Measurements from ENCODE around the gene ARG1. TPM values are rescaled to one million over a fixed set of nuclear protein-coding genes. Genes with fewer than 3 reads are reported as not detected.

Gene ARG1
- total and polyA plus RNA-seq, 2 of the 4 experiments (the other 2 are of a cell fraction), result not detected

- no peak overlapping the region for H4K8ac ChIP-seq (ENCODE audit: low read depth in 2 of 2, low read length in 2 of 2)
- dilution Hi-C loops (cut with HindIII; ENCODE audit: low sequenced_read_pairs, unreplicated experiment) (no loop called here), in situ Hi-C loops (cut with MboI; ENCODE audit: low sequenced_read_pairs) (no loop called here), intact Hi-C loops (cut with micrococcal nuclease) (no loop called here)
- no peak overlapping the region for H2BK15ac ChIP-seq (ENCODE audit: low read depth, low read length)
- ATAC-seq (ENCODE audit: low read depth), result no peak
- H2BK5ac ChIP-seq (ENCODE audit: low read depth, low read length, poor library complexity, severe bottlenecking), result no peak overlapping the region
- H2AK5ac ChIP-seq (ENCODE audit: low read depth, low read length), result no peak overlapping the region
- H2AK9ac ChIP-seq (replicated peaks; ENCODE audit: low read depth, low read length, poor library complexity), result no peak overlapping the region
- DNase-seq, result no peak
- BruUV-seq (replicated peaks), result no TSS peak
- no peaks in the 10 kb centered on the region for H3K4me1 ChIP-seq (ENCODE audit: control insufficient read depth, insufficient read depth, low read length)
- H3K27me3 ChIP-seq (ENCODE audit: control insufficient read depth, insufficient read depth, low read length), result no peaks in the 10 kb centered on the region; the same call in 1 of the 2 replicates
- TF ChIP-seq ELK1 (IDR thresholded peaks at IDR 0.05; ENCODE audit: borderline replicate concordance, low read depth, low read length) (no peak), FOS (IDR thresholded peaks at IDR 0.05; ENCODE audit: low read depth, low read length) (no peak), RFX5 (IDR thresholded peaks at IDR 0.05; ENCODE audit: low read depth, low read length) (no peak), MXI1 (IDR thresholded peaks at IDR 0.05; ENCODE audit: borderline replicate concordance, low read depth, low read length) (no peak), MAFK (IDR thresholded peaks at IDR 0.05; ENCODE audit: low read depth, low read length) (no peak), CHD1 (IDR thresholded peaks at IDR 0.05; ENCODE audit: low read depth, low read length) (no peak), NFE2L2 (IDR thresholded peaks at IDR 0.05; ENCODE audit: low read depth, low read length) (no peak), CEBPB (IDR thresholded peaks at IDR 0.05; ENCODE audit: low read depth, low read length) (no peak), POLR2A (IDR thresholded peaks at IDR 0.05; ENCODE audit: low read depth, low read length) (no peak), RCOR1 (IDR thresholded peaks at IDR 0.05; ENCODE audit: insufficient replicate concordance, low read length) (no peak), CTCF (conservative IDR thresholded peaks at IDR 0.05; ENCODE audit: low read depth, low read length) (no peak)
- H3K27ac ChIP-seq (ENCODE audit: insufficient read depth, low read length), result no peak overlapping the region
- H2AFZ ChIP-seq (replicated peaks; ENCODE audit: low read length, poor library complexity), result peak overlapping the region; percentile 48
- H3K4me3 ChIP-seq (ENCODE audit: insufficient read depth, low read depth, low read length), result no peak overlapping the region
- H3K9me3 ChIP-seq (ENCODE audit: control insufficient read depth, insufficient read depth, low read length), result no peaks in the 10 kb centered on the region
- H2BK120ac ChIP-seq (ENCODE audit: low read depth, low read length), result no peak overlapping the region
- no peaks in the 10 kb centered on the region for H3K36me3 ChIP-seq (ENCODE audit: control insufficient read depth, insufficient read depth, low read length)
- H3K4me2 ChIP-seq (ENCODE audit: low read depth, low read length), result no peak overlapping the region
- H3K23ac ChIP-seq (ENCODE audit: low read depth, low read length), result no peak overlapping the region
- H3K14ac ChIP-seq (replicated peaks; ENCODE audit: low read depth, low read length), result no peak overlapping the region
- WGBS, 2 experiments (ENCODE audit: extremely low coverage in 2 of 2, insufficient read length in 1 of 2), result no CpG with 5 or more reads among the region's 4 CpGs
- no peak overlapping the region for H2BK20ac ChIP-seq (ENCODE audit: low read depth, low read length)
- H3K56ac ChIP-seq (ENCODE audit: extremely low read depth, insufficient read depth, low read length), result no peak overlapping the region
- ChIA-PET CTCF (no interaction called here), POLR2A (ENCODE audit: unreplicated experiment) (no interaction called here)
- no peaks in the 10 kb centered on the region for H4K20me1 ChIP-seq (ENCODE audit: insufficient read depth, low read length)
- no peak overlapping the region for H3K4ac ChIP-seq (ENCODE audit: low read depth, low read length)
- no peaks in the 10 kb centered on the region for H3K9me1 ChIP-seq (ENCODE audit: insufficient read depth, low read length)
- no peak overlapping the region for H3K18ac ChIP-seq (ENCODE audit: low read depth, low read length)
- H3K79me1 ChIP-seq (ENCODE audit: low read depth in 1 of 2, low read length in 2 of 2), result no peaks in the 10 kb centered on the region
- H3K9ac ChIP-seq (ENCODE audit: low read depth, low read length), result no peak overlapping the region
- H4K5ac ChIP-seq (ENCODE audit: low read depth, low read length), result no peak overlapping the region
- H4K91ac ChIP-seq (ENCODE audit: insufficient read depth, low read depth, low read length), result no peak overlapping the region
Observed at GRCh38 chr6:131558922-131559321, 14.1 kb upstream of the ARG1 start.
